ENCODE results near the gene MATCAP1.

MATCAP1 gene

GRCh38 chr16:67206838-67207248, 23.1 kb upstream of the MATCAP1 start:
- Histone ChIP-seq H3K9me3 (ENCODE audit: control insufficient read depth in 2 of 2, low read length in 2 of 2) (no peaks in the 10 kb centered on the region), H3K27me3 (ENCODE audit: control insufficient read depth in 1 of 2, insufficient read depth in 2 of 2, low read length in 2 of 2) (no peaks in the 10 kb centered on the region), H3K4me1 (ENCODE audit: control insufficient read depth, insufficient read depth, low read length) (no peaks in the 10 kb centered on the region), H3K4me3 (ENCODE audit: low read length in 2 of 2) (no peak overlapping the region), H3K27ac (ENCODE audit: low read length) (no peak overlapping the region), H3K36me3 (ENCODE audit: control insufficient read depth in 2 of 2, insufficient read depth in 2 of 2, low read length in 2 of 2) (peaks cover 0 to 8% of the 10 kb centered on the region in 2 donors), H3K9ac (ENCODE audit: low read length in 2 of 2) (no peak overlapping the region)

GRCh38 chr16:67206129-67206837, 22.5 kb upstream of the MATCAP1 start:
- Histone ChIP-seq H3K9me3 (ENCODE audit: control insufficient read depth in 2 of 2, low read length in 2 of 2) (no peaks in the 10 kb centered on the region), H3K27me3 (ENCODE audit: control insufficient read depth in 1 of 2, insufficient read depth in 2 of 2, low read length in 2 of 2) (no peaks in the 10 kb centered on the region), H3K4me3 (ENCODE audit: low read length in 2 of 2) (no peak overlapping the region), H3K4me1 (ENCODE audit: control insufficient read depth, insufficient read depth, low read length) (no peaks in the 10 kb centered on the region), H3K27ac (ENCODE audit: low read length) (no peak overlapping the region), H3K9ac (ENCODE audit: low read length in 2 of 2) (no peak overlapping the region), H3K36me3 (ENCODE audit: control insufficient read depth in 2 of 2, insufficient read depth in 2 of 2, low read length in 2 of 2) (peaks cover 0 to 6% of the 10 kb centered on the region in 2 donors)

GRCh38 chr16:67204076-67204475, 20.3 kb upstream of the MATCAP1 start:
- no peak overlapping the region for H3K9ac ChIP-seq (ENCODE audit: low read length in 2 of 2)
- no peaks in the 10 kb centered on the region for H3K9me3 ChIP-seq (ENCODE audit: control insufficient read depth in 2 of 2, low read length in 2 of 2)
- H3K27me3 ChIP-seq (ENCODE audit: control insufficient read depth in 1 of 2, insufficient read depth in 2 of 2, low read length in 2 of 2): no peaks in the 10 kb centered on the region
- H3K4me3 ChIP-seq (ENCODE audit: low read length in 2 of 2): no peak overlapping the region
- H3K4me1 ChIP-seq (ENCODE audit: control insufficient read depth, insufficient read depth, low read length): peaks cover under 1% of the 10 kb centered on the region
- no peak overlapping the region for H3K27ac ChIP-seq (ENCODE audit: low read length)
- peaks cover 0 to 6% of the 10 kb centered on the region in 2 donors for H3K36me3 ChIP-seq (ENCODE audit: control insufficient read depth in 2 of 2, insufficient read depth in 2 of 2, low read length in 2 of 2)

GRCh38 chr16:67202956-67203493, 19.3 kb upstream of the MATCAP1 start:
- Histone ChIP-seq H3K27me3 (ENCODE audit: control insufficient read depth in 1 of 2, insufficient read depth in 2 of 2, low read length in 2 of 2) (no peaks in the 10 kb centered on the region), H3K4me1 (ENCODE audit: control insufficient read depth, insufficient read depth, low read length) (peaks cover 8% of the 10 kb centered on the region), H3K27ac (ENCODE audit: low read length) (no peak overlapping the region), H3K9me3 (ENCODE audit: control insufficient read depth in 2 of 2, low read length in 2 of 2) (no peaks in the 10 kb centered on the region), H3K36me3 (ENCODE audit: control insufficient read depth in 2 of 2, insufficient read depth in 2 of 2, low read length in 2 of 2) (peaks cover 3 to 6% of the 10 kb centered on the region in 2 donors), H3K4me3 (ENCODE audit: low read length in 2 of 2) (no peak overlapping the region), H3K9ac (ENCODE audit: low read length in 2 of 2) (no peak overlapping the region)

GRCh38 chr16:67202426-67202825, 18.7 kb upstream of the MATCAP1 start:
- H3K9ac ChIP-seq (ENCODE audit: low read length in 2 of 2): no peak overlapping the region
- H3K27ac ChIP-seq (ENCODE audit: low read length): no peak overlapping the region
- H3K27me3 ChIP-seq (ENCODE audit: control insufficient read depth in 1 of 2, insufficient read depth in 2 of 2, low read length in 2 of 2): no peaks in the 10 kb centered on the region
- no peak overlapping the region for H3K4me3 ChIP-seq (ENCODE audit: low read length in 2 of 2)
- peaks cover 9% of the 10 kb centered on the region for H3K4me1 ChIP-seq (ENCODE audit: control insufficient read depth, insufficient read depth, low read length)
- H3K9me3 ChIP-seq (ENCODE audit: control insufficient read depth in 2 of 2, low read length in 2 of 2): no peaks in the 10 kb centered on the region
- peaks cover 9% of the 10 kb centered on the region in 2 donors for H3K36me3 ChIP-seq (ENCODE audit: control insufficient read depth in 2 of 2, insufficient read depth in 2 of 2, low read length in 2 of 2)

GRCh38 chr16:67201411-67202345, 17.9 kb upstream of the MATCAP1 start:
- no peak overlapping the region for H3K4me3 ChIP-seq (ENCODE audit: low read length in 2 of 2)
- peaks cover 16 to 17% of the 10 kb centered on the region in 2 donors for H3K36me3 ChIP-seq (ENCODE audit: control insufficient read depth in 2 of 2, insufficient read depth in 2 of 2, low read length in 2 of 2)
- H3K27ac ChIP-seq (ENCODE audit: low read length): no peak overlapping the region
- H3K27me3 ChIP-seq (ENCODE audit: control insufficient read depth in 1 of 2, insufficient read depth in 2 of 2, low read length in 2 of 2): no peaks in the 10 kb centered on the region
- no peak overlapping the region for H3K9ac ChIP-seq (ENCODE audit: low read length in 2 of 2)
- no peaks in the 10 kb centered on the region for H3K9me3 ChIP-seq (ENCODE audit: control insufficient read depth in 2 of 2, low read length in 2 of 2)
- H3K4me1 ChIP-seq (ENCODE audit: control insufficient read depth, insufficient read depth, low read length): peaks cover 9% of the 10 kb centered on the region

- Histone ChIP-seq H3K27ac (ENCODE audit: low read length) (no peak overlapping the region), H3K9ac (ENCODE audit: low read length in 2 of 2) (no peak overlapping the region), H3K36me3 (ENCODE audit: control insufficient read depth in 2 of 2, insufficient read depth in 2 of 2, low read length in 2 of 2) (peaks cover 24 to 28% of the 10 kb centered on the region in 2 donors), H3K4me3 (ENCODE audit: low read length in 2 of 2) (no peak overlapping the region), H3K9me3 (ENCODE audit: control insufficient read depth in 2 of 2, low read length in 2 of 2) (no peaks in the 10 kb centered on the region), H3K27me3 (ENCODE audit: control insufficient read depth in 1 of 2, insufficient read depth in 2 of 2, low read length in 2 of 2) (no peaks in the 10 kb centered on the region), H3K4me1 (ENCODE audit: control insufficient read depth, insufficient read depth, low read length) (peaks cover 9% of the 10 kb centered on the region)
Measured at GRCh38 chr16:67200491-67200890, 16.7 kb upstream of the MATCAP1 start.

- Histone ChIP-seq H3K27ac (ENCODE audit: low read length) (no peak overlapping the region), H3K27me3 (ENCODE audit: control insufficient read depth in 1 of 2, insufficient read depth in 2 of 2, low read length in 2 of 2) (no peaks in the 10 kb centered on the region), H3K9me3 (ENCODE audit: control insufficient read depth in 2 of 2, low read length in 2 of 2) (no peaks in the 10 kb centered on the region), H3K9ac (ENCODE audit: low read length in 2 of 2) (no peak overlapping the region), H3K36me3 (ENCODE audit: control insufficient read depth in 2 of 2, insufficient read depth in 2 of 2, low read length in 2 of 2) (peaks cover 30 to 35% of the 10 kb centered on the region in 2 donors), H3K4me1 (ENCODE audit: control insufficient read depth, insufficient read depth, low read length) (peaks cover 9% of the 10 kb centered on the region), H3K4me3 (ENCODE audit: low read length in 2 of 2) (no peak overlapping the region)
Measured at GRCh38 chr16:67199808-67200198, 16.0 kb upstream of the MATCAP1 start.

GRCh38 chr16:67199011-67199807, 15.4 kb upstream of the MATCAP1 start, which contains the start of gene ELMO3:
TSS of gene ELMO3 (plus strand) at chr16:67199131. CDS start at chr16:67199327, 196 bp downstream.
- Histone ChIP-seq H3K9me3 (ENCODE audit: control insufficient read depth in 2 of 2, low read length in 2 of 2) (no peaks in the 10 kb centered on the region), H3K27ac (ENCODE audit: low read length) (no peak within 1 kb of the TSS), H3K4me1 (ENCODE audit: control insufficient read depth, insufficient read depth, low read length) (peaks cover 14% of the 10 kb centered on the region), H3K36me3 (ENCODE audit: control insufficient read depth in 2 of 2, insufficient read depth in 2 of 2, low read length in 2 of 2) (peaks cover 35 to 40% of the 10 kb centered on the region in 2 donors), H3K4me3 (ENCODE audit: low read length in 2 of 2) (no peak within 1 kb of the TSS), H3K9ac (ENCODE audit: low read length in 2 of 2) (no peak within 1 kb of the TSS), H3K27me3 (ENCODE audit: control insufficient read depth in 1 of 2, insufficient read depth in 2 of 2, low read length in 2 of 2) (no peaks in the 10 kb centered on the region)

GRCh38 chr16:67198238-67198734, 14.5 kb upstream of the MATCAP1 start:
- H3K27ac ChIP-seq (ENCODE audit: low read length): no peak overlapping the region
- no peaks in the 10 kb centered on the region for H3K9me3 ChIP-seq (ENCODE audit: control insufficient read depth in 2 of 2, low read length in 2 of 2)
- H3K36me3 ChIP-seq (ENCODE audit: control insufficient read depth in 2 of 2, insufficient read depth in 2 of 2, low read length in 2 of 2): peaks cover 40 to 43% of the 10 kb centered on the region in 2 donors
- H3K9ac ChIP-seq (ENCODE audit: low read length in 2 of 2): no peak overlapping the region
- peaks cover 20% of the 10 kb centered on the region for H3K4me1 ChIP-seq (ENCODE audit: control insufficient read depth, insufficient read depth, low read length)
- H3K27me3 ChIP-seq (ENCODE audit: control insufficient read depth in 1 of 2, insufficient read depth in 2 of 2, low read length in 2 of 2): no peaks in the 10 kb centered on the region
- no peak overlapping the region for H3K4me3 ChIP-seq (ENCODE audit: low read length in 2 of 2)
